ENCODE data around the gene ATP11A.
"Not testable (repeated sequence)": the region's sequence is repeated elsewhere in the genome, so short reads cannot be mapped to it uniquely, and the experiment has no call there.

The ATP11A gene

GRCh38 chr13:112670864-112671263, 19.0 kb upstream of the ATP11A start:
- no peak overlapping the region for H3K4me3 ChIP-seq (ENCODE audit: low read length)
- DNase-seq (ENCODE audit: low read depth): no peak
- no peak for TF ChIP-seq CTCF (conservative IDR thresholded peaks at IDR 0.05; ENCODE audit: low read length)

GRCh38 chr13:112671359-112671758, 18.5 kb upstream of the ATP11A start:
- TF ChIP-seq CTCF (conservative IDR thresholded peaks at IDR 0.05; ENCODE audit: low read length): no peak
- DNase-seq (ENCODE audit: low read depth): no peak
- H3K4me3 ChIP-seq (ENCODE audit: low read length): no peak overlapping the region

GRCh38 chr13:112672651-112673284, 17.1 kb upstream of the ATP11A start:
- TF ChIP-seq CTCF (conservative IDR thresholded peaks at IDR 0.05; ENCODE audit: low read length): no peak
- DNase-seq (ENCODE audit: low read depth): no peak
- H3K4me3 ChIP-seq (ENCODE audit: low read length): no peak overlapping the region

- H3K4me3 ChIP-seq (ENCODE audit: low read length): no peak overlapping the region
- TF ChIP-seq CTCF (conservative IDR thresholded peaks at IDR 0.05; ENCODE audit: low read length): no peak
- peak; percentile 31 for DNase-seq (ENCODE audit: low read depth)
These were observed 15.1 kb upstream of the ATP11A start for GRCh38 chr13:112674412-112675365.

- no peak overlapping the region for H3K4me3 ChIP-seq (ENCODE audit: low read length)
- DNase-seq (ENCODE audit: low read depth): no peak
- TF ChIP-seq CTCF (conservative IDR thresholded peaks at IDR 0.05; ENCODE audit: low read length): no peak
These were observed 14.5 kb upstream of the ATP11A start for GRCh38 chr13:112675366-112675756.

- DNase-seq (ENCODE audit: low read depth); H3K4me3 ChIP-seq (ENCODE audit: low read length): not testable (repeated sequence)
These were observed 12.3 kb upstream of the ATP11A start for GRCh38 chr13:112677421-112677962.

- no peak for DNase-seq (ENCODE audit: low read depth)
- H3K4me3 ChIP-seq (ENCODE audit: low read length): no peak overlapping the region
- TF ChIP-seq CTCF (conservative IDR thresholded peaks at IDR 0.05; ENCODE audit: low read length): no peak
These were observed 10.5 kb upstream of the ATP11A start for GRCh38 chr13:112679381-112679780.
